ENCODE results near the gene DENND2C.

Gene DENND2C

DNA sequence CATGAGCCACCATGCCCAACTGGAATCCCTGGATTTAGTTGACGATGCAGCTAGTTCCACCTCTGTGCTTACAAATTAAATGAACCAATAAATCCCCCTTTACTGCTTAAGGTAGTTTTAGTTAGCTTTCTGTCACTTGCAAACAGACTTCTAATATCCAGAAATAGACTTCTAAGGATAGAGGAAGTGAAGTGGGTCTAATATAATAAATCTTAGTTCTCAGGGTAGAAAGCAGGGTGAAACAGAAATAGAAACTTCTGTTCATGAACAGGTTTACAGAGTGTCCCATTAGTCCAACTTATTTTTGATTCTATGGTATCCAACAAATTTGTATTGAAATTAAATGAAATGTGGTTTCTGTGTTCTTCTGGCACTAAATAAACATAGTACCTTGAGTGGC, 108.5 kb downstream of the DENND2C start:
- Histone ChIP-seq H3K4me1 (ENCODE audit: control insufficient read depth, low read length) (peaks cover 16% of the 10 kb centered on the region), H3K36me3 (ENCODE audit: control insufficient read depth, low read length) (peaks cover 23% of the 10 kb centered on the region), H3K9me3 (ENCODE audit: control insufficient read depth, insufficient read depth, low read length) (no peaks in the 10 kb centered on the region), H3K4me3 (ENCODE audit: low read length) (no peak overlapping the region), H3K4me2 (ENCODE audit: low read length) (no peak overlapping the region), H3K27me3 (ENCODE audit: control insufficient read depth, low read length) (no peaks in the 10 kb centered on the region), H4K20me1 (ENCODE audit: control insufficient read depth, insufficient read depth, low read depth, low read length) (no peaks in the 10 kb centered on the region), H3F3A (ENCODE audit: control insufficient read depth, insufficient read depth) (no peaks in the 10 kb centered on the region), H3K27ac (ENCODE audit: low read depth, low read length) (no peak overlapping the region), H3K9me2 (replicated peaks; ENCODE audit: control insufficient read depth, low read length) (no peaks in the 10 kb centered on the region), H3K79me2 (ENCODE audit: control insufficient read depth, low read length) (no peaks in the 10 kb centered on the region)
- TF ChIP-seq EZH2phosphoT487 (IDR thresholded peaks at IDR 0.05; ENCODE audit: borderline replicate concordance, low read length), result no peak

DNA sequence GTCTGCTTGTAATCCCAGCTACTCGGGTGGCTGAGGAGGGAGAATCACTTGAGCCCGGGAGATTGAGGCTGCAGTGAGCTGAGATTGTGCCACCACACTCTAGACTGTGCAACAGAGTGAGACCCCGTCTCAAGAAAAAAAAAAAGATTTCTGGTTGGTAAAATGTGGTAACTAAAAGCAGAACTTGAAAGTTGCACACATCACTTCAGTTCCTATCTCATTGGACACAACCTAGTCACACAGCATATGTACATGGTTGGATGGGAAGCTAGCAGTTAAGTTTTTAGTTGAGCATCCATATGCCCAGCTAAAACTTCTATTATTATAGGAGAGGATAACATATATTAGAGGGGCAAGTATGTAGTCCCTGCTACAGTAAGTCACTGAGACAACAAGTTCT, 110.5 kb downstream of the DENND2C start:
- no peak overlapping the region for H3K4me2 ChIP-seq (ENCODE audit: low read length)
- H3K79me2 ChIP-seq (ENCODE audit: control insufficient read depth, low read length), result no peaks in the 10 kb centered on the region
- no peaks in the 10 kb centered on the region for H3F3A ChIP-seq (ENCODE audit: control insufficient read depth, insufficient read depth)
- no peak overlapping the region for H3K4me3 ChIP-seq (ENCODE audit: low read length)
- no peaks in the 10 kb centered on the region for H4K20me1 ChIP-seq (ENCODE audit: control insufficient read depth, insufficient read depth, low read depth, low read length)
- no peaks in the 10 kb centered on the region for H3K9me3 ChIP-seq (ENCODE audit: control insufficient read depth, insufficient read depth, low read length)
- H3K36me3 ChIP-seq (ENCODE audit: control insufficient read depth, low read length), result peaks cover 5% of the 10 kb centered on the region
- peaks cover 16% of the 10 kb centered on the region for H3K4me1 ChIP-seq (ENCODE audit: control insufficient read depth, low read length)
- TF ChIP-seq, protein P1, sequence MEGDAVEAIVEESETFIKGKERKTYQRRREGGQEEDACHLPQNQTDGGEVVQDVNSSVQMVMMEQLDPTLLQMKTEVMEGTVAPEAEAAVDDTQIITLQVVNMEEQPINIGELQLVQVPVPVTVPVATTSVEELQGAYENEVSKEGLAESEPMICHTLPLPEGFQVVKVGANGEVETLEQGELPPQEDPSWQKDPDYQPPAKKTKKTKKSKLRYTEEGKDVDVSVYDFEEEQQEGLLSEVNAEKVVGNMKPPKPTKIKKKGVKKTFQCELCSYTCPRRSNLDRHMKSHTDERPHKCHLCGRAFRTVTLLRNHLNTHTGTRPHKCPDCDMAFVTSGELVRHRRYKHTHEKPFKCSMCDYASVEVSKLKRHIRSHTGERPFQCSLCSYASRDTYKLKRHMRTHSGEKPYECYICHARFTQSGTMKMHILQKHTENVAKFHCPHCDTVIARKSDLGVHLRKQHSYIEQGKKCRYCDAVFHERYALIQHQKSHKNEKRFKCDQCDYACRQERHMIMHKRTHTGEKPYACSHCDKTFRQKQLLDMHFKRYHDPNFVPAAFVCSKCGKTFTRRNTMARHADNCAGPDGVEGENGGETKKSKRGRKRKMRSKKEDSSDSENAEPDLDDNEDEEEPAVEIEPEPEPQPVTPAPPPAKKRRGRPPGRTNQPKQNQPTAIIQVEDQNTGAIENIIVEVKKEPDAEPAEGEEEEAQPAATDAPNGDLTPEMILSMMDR (IDR thresholded peaks at IDR 0.05; ENCODE audit: low read depth, low read length, poor library complexity, severe bottlenecking), result no peak
- TF ChIP-seq EZH2phosphoT487 (IDR thresholded peaks at IDR 0.05; ENCODE audit: borderline replicate concordance, low read length), result no peak
- H3K9me2 ChIP-seq (replicated peaks; ENCODE audit: control insufficient read depth, low read length), result no peaks in the 10 kb centered on the region
- no peak overlapping the region for H3K27ac ChIP-seq (ENCODE audit: low read depth, low read length)
- H3K27me3 ChIP-seq (ENCODE audit: control insufficient read depth, low read length), result no peaks in the 10 kb centered on the region

DNA sequence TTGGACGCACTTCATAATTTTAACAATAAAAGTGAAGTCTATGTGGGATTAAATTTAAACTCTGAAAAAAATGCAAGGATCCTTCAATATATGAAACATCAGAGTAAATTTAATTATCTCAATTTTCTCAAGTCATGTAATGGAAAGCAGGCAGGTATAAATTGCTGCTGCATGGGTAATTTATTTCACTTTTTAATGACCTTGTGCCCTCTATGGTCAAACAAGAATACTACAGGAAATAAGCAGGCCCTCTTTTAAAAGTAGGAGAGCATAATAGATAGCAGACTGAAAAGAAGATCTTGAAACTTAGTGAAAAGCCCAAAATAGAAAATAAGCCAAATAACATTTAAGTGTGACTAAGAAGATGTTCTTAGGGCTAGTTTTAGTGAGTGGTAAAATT, 111.3 kb downstream of the DENND2C start:
- Histone ChIP-seq H3K36me3 (ENCODE audit: control insufficient read depth, low read length) (no peaks in the 10 kb centered on the region), H3K27me3 (ENCODE audit: control insufficient read depth, low read length) (no peaks in the 10 kb centered on the region), H3K9me3 (ENCODE audit: control insufficient read depth, insufficient read depth, low read length) (no peaks in the 10 kb centered on the region), H4K20me1 (ENCODE audit: control insufficient read depth, insufficient read depth, low read depth, low read length) (no peaks in the 10 kb centered on the region), H3K4me2 (ENCODE audit: low read length) (no peak overlapping the region), H3K4me3 (ENCODE audit: low read length) (no peak overlapping the region), H3K79me2 (ENCODE audit: control insufficient read depth, low read length) (no peaks in the 10 kb centered on the region), H3K9me2 (replicated peaks; ENCODE audit: control insufficient read depth, low read length) (no peaks in the 10 kb centered on the region), H3K27ac (ENCODE audit: low read depth, low read length) (no peak overlapping the region), H3K4me1 (ENCODE audit: control insufficient read depth, low read length) (peaks cover 16% of the 10 kb centered on the region), H3F3A (ENCODE audit: control insufficient read depth, insufficient read depth) (no peaks in the 10 kb centered on the region)
- TF ChIP-seq, protein P1 (IDR thresholded peaks at IDR 0.05; ENCODE audit: low read depth, low read length, poor library complexity, severe bottlenecking), result peak; percentile 62
- TF ChIP-seq EZH2phosphoT487 (IDR thresholded peaks at IDR 0.05; ENCODE audit: borderline replicate concordance, low read length), result no peak

DNA sequence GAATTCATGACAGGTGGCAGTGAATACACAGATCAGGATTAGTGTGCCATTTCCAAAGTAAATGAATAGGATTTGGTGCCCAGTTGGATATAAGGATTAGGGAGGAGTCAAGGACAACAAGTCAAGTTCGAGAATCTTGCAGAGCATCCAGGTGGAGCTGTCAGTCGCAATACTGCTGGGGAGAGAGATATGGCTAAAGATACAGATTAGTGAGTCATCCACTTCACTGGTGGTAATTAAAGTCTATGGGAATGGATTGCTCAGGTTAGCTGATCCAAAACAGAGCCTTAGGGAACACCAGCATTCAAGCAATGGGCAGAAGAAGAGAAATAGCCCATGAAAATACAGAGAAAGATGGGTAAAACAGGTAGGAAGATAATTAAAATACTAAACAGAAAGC, 115.3 kb downstream of the DENND2C start:
- Histone ChIP-seq H3F3A (ENCODE audit: control insufficient read depth, insufficient read depth) (no peaks in the 10 kb centered on the region), H3K27me3 (ENCODE audit: control insufficient read depth, low read length) (no peaks in the 10 kb centered on the region), H3K4me2 (ENCODE audit: low read length) (no peak overlapping the region), H4K20me1 (ENCODE audit: control insufficient read depth, insufficient read depth, low read depth, low read length) (no peaks in the 10 kb centered on the region), H3K36me3 (ENCODE audit: control insufficient read depth, low read length) (no peaks in the 10 kb centered on the region), H3K4me3 (ENCODE audit: low read length) (no peak overlapping the region), H3K4me1 (ENCODE audit: control insufficient read depth, low read length) (peaks cover 9% of the 10 kb centered on the region), H3K9me2 (replicated peaks; ENCODE audit: control insufficient read depth, low read length) (no peaks in the 10 kb centered on the region), H3K79me2 (ENCODE audit: control insufficient read depth, low read length) (no peaks in the 10 kb centered on the region), H3K9me3 (ENCODE audit: control insufficient read depth, insufficient read depth, low read length) (no peaks in the 10 kb centered on the region), H3K27ac (ENCODE audit: low read depth, low read length) (no peak overlapping the region)
- TF ChIP-seq EZH2phosphoT487 (IDR thresholded peaks at IDR 0.05; ENCODE audit: borderline replicate concordance, low read length), result no peak
- TF ChIP-seq, protein P1 (IDR thresholded peaks at IDR 0.05; ENCODE audit: low read depth, low read length, poor library complexity, severe bottlenecking), result no peak
